Mucosa of stomach (tissue), 1 donor: ENCODE measurements around the gene NAA38.
A peak's percentile ranks its signal among the peaks of the same experiment; 100 is the strongest.

Experiments
- H3K27me3 ChIP-seq: one replicate; pipeline ENCODE4 v1.7.0; 2013; ENCODE audit warnings: mild to moderate bottlenecking, low read length; ENCODE audit not compliant: control insufficient read depth, insufficient read depth
- H3K36me3 ChIP-seq: one replicate; pipeline ENCODE4 v1.7.0; 2013; ENCODE audit warnings: low read length; ENCODE audit not compliant: control insufficient read depth, insufficient read depth
- H3K4me1 ChIP-seq: one replicate; pipeline ENCODE4 v1.7.0; 2013; ENCODE audit warnings: mild to moderate bottlenecking, low read length; ENCODE audit not compliant: control insufficient read depth, insufficient read depth
- H3K4me3 ChIP-seq: one replicate; pipeline ENCODE4 v1.7.0; 2013; ENCODE audit warnings: low read length
- H3K9ac ChIP-seq: one replicate; pipeline ENCODE4 v1.7.0; 2013; ENCODE audit warnings: mild to moderate bottlenecking, low read length, moderate library complexity
- H3K9me3 ChIP-seq: one replicate; pipeline ENCODE4 v1.7.0; 2013; ENCODE audit warnings: mild to moderate bottlenecking, low read length, moderate library complexity; ENCODE audit not compliant: control insufficient read depth
- donor health status: Pancreatic carcinoma.

Gene NAA38

GRCh38 chr17:7856811-7857712 is at the start of gene NAA38:
Gene NAA38 (minus strand): TSS chr17:7857559. CDS start chr17:7857463, 96 bp downstream.
- Histone ChIP-seq H3K9ac (peak within 1 kb of the TSS; percentile 66), H3K4me1 (peaks cover 33% of the 10 kb centered on the region), H3K4me3 (peak within 1 kb of the TSS; percentile 83), H3K9me3 (no peaks in the 10 kb centered on the region), H3K36me3 (peaks cover 4% of the 10 kb centered on the region), H3K27me3 (no peaks in the 10 kb centered on the region)

GRCh38 chr17:7903154-7904103 is 46.1 kb upstream of the NAA38 start:
- peaks cover 4% of the 10 kb centered on the region for H3K36me3 ChIP-seq

GRCh38 chr17:7897773-7898172 is 40.4 kb upstream of the NAA38 start:
- H3K4me1 ChIP-seq: no peaks in the 10 kb centered on the region
- H3K9ac ChIP-seq: no peak overlapping the region
- no peaks in the 10 kb centered on the region for H3K27me3 ChIP-seq
- peaks cover 14% of the 10 kb centered on the region for H3K36me3 ChIP-seq
- no peaks in the 10 kb centered on the region for H3K9me3 ChIP-seq
- H3K4me3 ChIP-seq: no peak overlapping the region

More at GRCh38 chr17:7903154-7904103, 46.1 kb upstream of the NAA38 start:
- Histone ChIP-seq H3K4me1 (no peaks in the 10 kb centered on the region), H3K9ac (no peak overlapping the region), H3K27me3 (no peaks in the 10 kb centered on the region), H3K9me3 (no peaks in the 10 kb centered on the region), H3K4me3 (no peak overlapping the region)

- H3K36me3 ChIP-seq: peaks cover 14% of the 10 kb centered on the region
- H3K4me3 ChIP-seq: no peak overlapping the region
- no peaks in the 10 kb centered on the region for H3K27me3 ChIP-seq
- no peak overlapping the region for H3K9ac ChIP-seq
- no peaks in the 10 kb centered on the region for H3K4me1 ChIP-seq
- no peaks in the 10 kb centered on the region for H3K9me3 ChIP-seq
Observed at GRCh38 chr17:7897090-7897489, 39.7 kb upstream of the NAA38 start.

GRCh38 chr17:7894866-7895265 is 37.5 kb upstream of the NAA38 start:
- Histone ChIP-seq H3K36me3 (peaks cover 19% of the 10 kb centered on the region), H3K9ac (no peak overlapping the region), H3K27me3 (no peaks in the 10 kb centered on the region), H3K4me3 (no peak overlapping the region), H3K9me3 (no peaks in the 10 kb centered on the region), H3K4me1 (peaks cover under 1% of the 10 kb centered on the region)

GRCh38 chr17:7894226-7894625 is 36.9 kb upstream of the NAA38 start:
- Histone ChIP-seq H3K4me3 (no peak overlapping the region), H3K9me3 (no peaks in the 10 kb centered on the region), H3K36me3 (peaks cover 19% of the 10 kb centered on the region), H3K9ac (no peak overlapping the region), H3K4me1 (peaks cover 7% of the 10 kb centered on the region), H3K27me3 (no peaks in the 10 kb centered on the region)

GRCh38 chr17:7893187-7893880 is 36.0 kb upstream of the NAA38 start:
- Histone ChIP-seq H3K9ac (no peak overlapping the region), H3K36me3 (peaks cover 19% of the 10 kb centered on the region), H3K9me3 (no peaks in the 10 kb centered on the region), H3K4me3 (no peak overlapping the region), H3K27me3 (no peaks in the 10 kb centered on the region), H3K4me1 (peaks cover 16% of the 10 kb centered on the region)

- peaks cover 38% of the 10 kb centered on the region for H3K4me1 ChIP-seq
- H3K9me3 ChIP-seq: no peaks in the 10 kb centered on the region
- no peaks in the 10 kb centered on the region for H3K27me3 ChIP-seq
- peaks cover 7% of the 10 kb centered on the region for H3K36me3 ChIP-seq
- no peak overlapping the region for H3K4me3 ChIP-seq
- H3K9ac ChIP-seq: peak overlapping the region; percentile 57
Observed at GRCh38 chr17:7889166-7889955, 32.0 kb upstream of the NAA38 start.

GRCh38 chr17:7888184-7888920 is 31.0 kb upstream of the NAA38 start, which contains the start of gene CHD3:
Gene CHD3 (plus strand): TSS chr17:7888789. CDS start chr17:7889001, 212 bp downstream.
- H3K4me3 ChIP-seq: peak within 1 kb of the TSS; percentile 42
- H3K36me3 ChIP-seq: peaks cover 5% of the 10 kb centered on the region
- no peaks in the 10 kb centered on the region for H3K27me3 ChIP-seq
- peak within 1 kb of the TSS; percentile 57 for H3K9ac ChIP-seq
- peaks cover 38% of the 10 kb centered on the region for H3K4me1 ChIP-seq
- no peaks in the 10 kb centered on the region for H3K9me3 ChIP-seq

GRCh38 chr17:7887482-7888183 is 30.3 kb upstream of the NAA38 start:
- Histone ChIP-seq H3K9ac (peak overlapping the region; percentile 57), H3K4me3 (peak overlapping the region; percentile 42), H3K9me3 (no peaks in the 10 kb centered on the region), H3K4me1 (peaks cover 38% of the 10 kb centered on the region), H3K36me3 (peaks cover 5% of the 10 kb centered on the region), H3K27me3 (no peaks in the 10 kb centered on the region)
